ENCODE data around the gene TMTC2.
"Not testable (repeated sequence)": the region's sequence is repeated elsewhere in the genome, so short reads cannot be mapped to it uniquely, and the experiment has no call there.

The TMTC2 gene

GRCh38 chr12:82746668-82747067 lies 60.0 kb downstream of the TMTC2 start:
- TF ChIP-seq FOXP2 (optimal IDR thresholded peaks at IDR 0.05; ENCODE audit: control extremely low read depth, extremely low read length, insufficient read depth) = no peak
- TF ChIP-seq EZH2 (IDR thresholded peaks at IDR 0.05) = no peak
- no peak for TF ChIP-seq POLR2AphosphoS5 (IDR thresholded peaks at IDR 0.05; ENCODE audit: borderline replicate concordance, low read depth, low read length)
- H3K36me3 ChIP-seq (ENCODE audit: insufficient read depth, low read length) = no peaks in the 10 kb centered on the region
- H3K9ac ChIP-seq (ENCODE audit: insufficient read length) = no peak overlapping the region
- DNase-seq (ENCODE audit: low read depth, low spot score) = no peak
- H3K9me3 ChIP-seq (ENCODE audit: low read depth, low read length) = no peaks in the 10 kb centered on the region
- H3K27ac ChIP-seq = no peak overlapping the region
- peak overlapping the region; percentile 33; the same call in 1 of the 2 replicates for H3K4me3 ChIP-seq

GRCh38 chr12:82749015-82749414 lies 62.3 kb downstream of the TMTC2 start:
- no peak overlapping the region for H3K4me3 ChIP-seq

GRCh38 chr12:82754856-82755255 lies 68.2 kb downstream of the TMTC2 start:
- H3K9me3 ChIP-seq (ENCODE audit: low read depth, low read length) = no peaks in the 10 kb centered on the region
- TF ChIP-seq EZH2 (IDR thresholded peaks at IDR 0.05) = no peak
- no peak overlapping the region for H3K4me3 ChIP-seq
- DNase-seq (ENCODE audit: low read depth, low spot score) = no peak
- H3K36me3 ChIP-seq (ENCODE audit: insufficient read depth, low read length) = no peaks in the 10 kb centered on the region
- H3K27ac ChIP-seq = no peak overlapping the region
- H3K9ac ChIP-seq (ENCODE audit: insufficient read length) = no peak overlapping the region

More at GRCh38 chr12:82749015-82749414, 62.3 kb downstream of the TMTC2 start:
- Histone ChIP-seq H3K36me3 (ENCODE audit: insufficient read depth, low read length) (no peaks in the 10 kb centered on the region), H3K9ac (ENCODE audit: insufficient read length) (no peak overlapping the region), H3K9me3 (ENCODE audit: low read depth, low read length) (no peaks in the 10 kb centered on the region), H3K27ac (no peak overlapping the region)
- DNase-seq (ENCODE audit: low read depth, low spot score) = no peak
- TF ChIP-seq EZH2 (IDR thresholded peaks at IDR 0.05) = no peak
- no peak for TF ChIP-seq FOXP2 (optimal IDR thresholded peaks at IDR 0.05; ENCODE audit: control extremely low read depth, extremely low read length, insufficient read depth)

GRCh38 chr12:82756303-82756702 lies 69.6 kb downstream of the TMTC2 start:
- no peak for DNase-seq (ENCODE audit: low read depth, low spot score)
- no peak overlapping the region for H3K27ac ChIP-seq
- no peak overlapping the region for H3K4me3 ChIP-seq
- H3K9ac ChIP-seq (ENCODE audit: insufficient read length) = no peak overlapping the region
- no peaks in the 10 kb centered on the region for H3K36me3 ChIP-seq (ENCODE audit: insufficient read depth, low read length)
- H3K9me3 ChIP-seq (ENCODE audit: low read depth, low read length) = no peaks in the 10 kb centered on the region
- TF ChIP-seq FOXP2 (optimal IDR thresholded peaks at IDR 0.05; ENCODE audit: control extremely low read depth, extremely low read length, insufficient read depth) = no peak
- TF ChIP-seq POLR2AphosphoS5 (IDR thresholded peaks at IDR 0.05; ENCODE audit: borderline replicate concordance, low read depth, low read length) = no peak
- no peak for TF ChIP-seq EZH2 (IDR thresholded peaks at IDR 0.05)

DNA sequence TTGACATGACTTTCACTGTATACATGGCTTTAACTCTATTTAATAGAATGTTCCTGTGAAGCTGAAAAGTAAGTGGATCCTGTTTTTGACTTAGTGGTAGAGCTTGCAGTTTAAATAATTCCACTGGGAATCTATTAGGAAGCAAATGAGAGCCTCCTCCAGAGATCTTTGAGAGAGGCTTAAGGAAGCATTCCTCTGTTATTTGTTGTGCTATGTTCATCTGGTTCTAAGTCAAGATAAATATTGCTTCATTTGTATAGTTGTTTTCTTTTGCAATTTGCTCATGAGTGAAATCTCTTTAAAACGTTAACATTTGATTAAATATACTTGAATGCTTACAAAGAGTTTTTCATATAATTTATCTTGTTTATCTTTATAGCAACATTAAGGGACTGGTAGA lies 70.4 kb downstream of the TMTC2 start:
- no peak overlapping the region for H3K9ac ChIP-seq (ENCODE audit: insufficient read length)
- H3K9me3 ChIP-seq (ENCODE audit: low read depth, low read length) = no peaks in the 10 kb centered on the region
- no peak overlapping the region for H3K27ac ChIP-seq
- DNase-seq (ENCODE audit: low read depth, low spot score) = no peak
- no peaks in the 10 kb centered on the region for H3K36me3 ChIP-seq (ENCODE audit: insufficient read depth, low read length)
- H3K4me3 ChIP-seq = no peak overlapping the region
- TF ChIP-seq EZH2 (IDR thresholded peaks at IDR 0.05) = no peak
- no peak for TF ChIP-seq POLR2AphosphoS5 (IDR thresholded peaks at IDR 0.05; ENCODE audit: borderline replicate concordance, low read depth, low read length)
- TF ChIP-seq FOXP2 (optimal IDR thresholded peaks at IDR 0.05; ENCODE audit: control extremely low read depth, extremely low read length, insufficient read depth) = no peak

GRCh38 chr12:82757656-82758055 lies 71.0 kb downstream of the TMTC2 start:
- TF ChIP-seq EZH2 (IDR thresholded peaks at IDR 0.05) (no peak), POLR2AphosphoS5 (IDR thresholded peaks at IDR 0.05; ENCODE audit: borderline replicate concordance, low read depth, low read length) (no peak), FOXP2 (optimal IDR thresholded peaks at IDR 0.05; ENCODE audit: control extremely low read depth, extremely low read length, insufficient read depth) (no peak)
- DNase-seq (ENCODE audit: low read depth, low spot score) = peak; percentile 65
- H3K4me3 ChIP-seq = no peak overlapping the region
- no peak overlapping the region for H3K27ac ChIP-seq
- no peaks in the 10 kb centered on the region for H3K36me3 ChIP-seq (ENCODE audit: insufficient read depth, low read length)
- no peaks in the 10 kb centered on the region for H3K9me3 ChIP-seq (ENCODE audit: low read depth, low read length)
- H3K9ac ChIP-seq (ENCODE audit: insufficient read length) = no peak overlapping the region

- Histone ChIP-seq H3K9me3 (ENCODE audit: low read depth, low read length) (no peaks in the 10 kb centered on the region), H3K27ac (no peak overlapping the region), H3K36me3 (ENCODE audit: insufficient read depth, low read length) (no peaks in the 10 kb centered on the region), H3K9ac (ENCODE audit: insufficient read length) (no peak overlapping the region), H3K4me3 (no peak overlapping the region)
- no peak for TF ChIP-seq EZH2 (IDR thresholded peaks at IDR 0.05)
- DNase-seq (ENCODE audit: low read depth, low spot score) = no peak
Observed at GRCh38 chr12:82758749-82759330, 72.1 kb downstream of the TMTC2 start.

DNA sequence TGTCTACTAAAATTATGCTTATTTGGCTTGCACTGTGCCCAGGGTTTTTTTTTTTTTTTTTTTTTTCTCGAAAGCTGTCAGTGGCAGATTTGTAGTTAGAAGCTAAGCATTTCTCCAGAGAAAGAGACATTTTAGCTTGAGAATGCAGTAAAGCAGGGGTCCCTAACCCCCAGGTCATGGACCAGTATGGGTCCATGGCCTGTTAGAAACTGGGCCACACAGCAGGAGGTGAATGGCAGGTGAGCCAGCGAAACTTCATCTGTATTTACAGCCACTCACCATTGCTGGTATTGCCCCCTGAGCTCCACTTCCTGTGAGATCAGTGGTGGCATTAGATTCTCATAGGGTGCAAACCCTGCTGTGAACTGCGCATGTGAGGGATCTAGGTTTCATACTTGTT lies 73.7 kb downstream of the TMTC2 start:
- TF ChIP-seq EZH2 (IDR thresholded peaks at IDR 0.05) (no peak), POLR2AphosphoS5 (IDR thresholded peaks at IDR 0.05; ENCODE audit: borderline replicate concordance, low read depth, low read length) (no peak), FOXP2 (optimal IDR thresholded peaks at IDR 0.05; ENCODE audit: control extremely low read depth, extremely low read length, insufficient read depth) (no peak)

DNA sequence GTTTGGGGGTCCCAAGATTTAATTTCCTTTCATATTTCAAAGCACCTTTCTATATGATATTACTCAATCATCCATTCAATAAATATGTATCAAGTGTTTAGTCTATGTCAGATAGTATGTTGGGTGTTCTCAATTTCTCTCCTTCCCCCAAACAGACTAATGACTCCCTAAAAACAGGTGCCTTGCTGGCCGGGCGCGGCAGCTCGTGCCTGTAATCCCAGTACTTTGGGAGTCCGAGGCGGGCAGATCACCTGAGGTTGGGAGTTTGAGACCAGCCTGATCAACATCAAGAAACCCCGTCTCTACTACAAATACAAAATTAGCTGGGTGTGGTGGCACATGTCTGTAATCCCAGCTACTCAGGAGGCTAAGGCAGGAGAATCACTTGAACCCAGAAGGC lies 78.5 kb downstream of the TMTC2 start:
- not testable (repeated sequence) for H3K9ac ChIP-seq (ENCODE audit: insufficient read length)

More for the DNA sequence above, 73.7 kb downstream of the TMTC2 start:
- Histone ChIP-seq H3K27ac (no peak overlapping the region), H3K4me3 (no peak overlapping the region), H3K9me3 (ENCODE audit: low read depth, low read length) (no peaks in the 10 kb centered on the region), H3K9ac (ENCODE audit: insufficient read length) (no peak overlapping the region), H3K36me3 (ENCODE audit: insufficient read depth, low read length) (no peaks in the 10 kb centered on the region)
- no peak for DNase-seq (ENCODE audit: low read depth, low spot score)

More for the DNA sequence above, 78.5 kb downstream of the TMTC2 start:
- DNase-seq (ENCODE audit: low read depth, low spot score); H3K36me3 ChIP-seq (ENCODE audit: insufficient read depth, low read length); H3K4me3 ChIP-seq; H3K27ac ChIP-seq; H3K9me3 ChIP-seq (ENCODE audit: low read depth, low read length): not testable (repeated sequence)

All from SK-N-MC (cell line).